ENCODE results near the gene ENTPD7.

The ENTPD7 gene

DNA sequence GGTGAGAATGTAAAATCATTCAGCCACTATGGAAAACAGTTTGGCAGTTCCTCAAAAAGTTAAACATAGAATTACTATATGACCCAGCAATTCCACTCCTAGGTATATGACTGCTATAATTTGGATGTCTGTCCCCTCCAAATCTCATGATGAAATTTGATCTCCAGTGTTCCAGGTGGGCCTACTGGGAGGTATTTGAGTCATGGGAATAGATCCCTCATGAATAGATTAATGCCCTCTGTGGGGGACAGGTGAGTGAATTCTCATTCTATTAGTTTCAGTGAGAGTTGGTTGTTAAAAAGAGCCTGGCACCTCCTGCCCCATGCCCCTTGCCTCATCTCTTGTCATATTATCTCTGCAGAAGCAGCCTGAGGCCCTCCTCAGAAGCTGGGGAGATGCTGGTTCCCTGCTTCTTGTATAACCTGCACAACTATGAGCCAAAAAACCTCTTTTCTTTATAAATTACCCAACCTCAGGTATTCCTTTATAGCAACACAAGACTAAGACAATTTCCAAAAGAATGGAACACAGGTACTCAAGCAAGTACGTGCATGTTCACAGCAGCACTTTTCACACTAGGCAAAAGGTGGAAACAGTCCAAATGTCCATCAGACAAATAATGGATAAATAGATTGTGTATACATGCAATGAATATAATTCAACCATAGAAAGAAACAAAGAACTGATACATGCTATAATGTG, 30.2 kb upstream of the ENTPD7 start:
- Mint-ChIP-seq H3K36me3 (ENCODE audit: low read depth) (no peaks in the 10 kb centered on the region), H3K27me3 (ENCODE audit: low read depth) (peaks cover 9% of the 10 kb centered on the region), H3K27ac (no peak overlapping the region), H3K4me1 (ENCODE audit: low read depth) (no peaks in the 10 kb centered on the region), H3K4me3 (no peak overlapping the region), H3K9me3 (no peaks in the 10 kb centered on the region)
- no peak for DNase-seq (ENCODE audit: low spot score)

DNA sequence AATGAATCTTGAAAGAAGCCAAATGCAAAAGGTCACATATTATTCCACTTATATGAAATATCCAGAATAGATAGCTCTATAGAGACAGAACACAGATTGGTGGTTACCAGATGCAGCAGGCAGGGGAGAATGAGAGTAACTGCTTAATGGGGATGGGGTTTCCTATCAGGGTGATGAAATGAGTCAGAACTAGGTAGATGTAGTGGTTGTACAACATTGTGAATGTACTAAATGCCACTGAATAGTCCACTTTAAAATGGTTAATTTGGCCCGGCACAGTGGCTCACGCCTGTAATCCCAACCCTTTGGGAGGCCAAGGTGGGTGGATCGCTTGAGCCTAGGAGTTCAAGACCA, 29.7 kb upstream of the ENTPD7 start:
- DNase-seq (ENCODE audit: low spot score) = no peak
- Mint-ChIP-seq H3K4me3 (no peak overlapping the region), H3K9me3 (no peaks in the 10 kb centered on the region), H3K36me3 (ENCODE audit: low read depth) (no peaks in the 10 kb centered on the region), H3K27me3 (ENCODE audit: low read depth) (peaks cover 15% of the 10 kb centered on the region), H3K27ac (no peak overlapping the region), H3K4me1 (ENCODE audit: low read depth) (no peaks in the 10 kb centered on the region)

DNA sequence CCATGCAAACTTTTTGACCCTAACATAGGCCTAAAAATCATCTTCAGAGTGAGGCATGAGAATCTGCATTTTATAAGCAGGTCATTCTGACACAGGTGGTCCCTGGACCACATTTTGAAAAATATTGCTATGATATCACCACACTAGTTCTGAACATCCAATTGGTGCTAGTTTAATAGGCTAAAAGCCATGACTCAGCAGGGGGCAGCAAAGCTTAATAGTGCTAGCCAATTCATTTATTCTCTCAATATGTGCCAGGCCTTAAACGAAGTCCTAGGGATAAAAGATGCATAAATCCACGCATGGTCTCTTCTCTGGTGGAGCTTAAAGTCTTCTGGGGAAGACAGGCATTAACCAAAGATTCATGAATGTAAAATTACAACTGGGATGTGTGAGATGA, 28.9 kb upstream of the ENTPD7 start:
- no peak overlapping the region for H3K4me3 Mint-ChIP-seq
- peaks cover 19% of the 10 kb centered on the region for H3K27me3 Mint-ChIP-seq (ENCODE audit: low read depth)
- H3K9me3 Mint-ChIP-seq = no peaks in the 10 kb centered on the region
- no peak for DNase-seq (ENCODE audit: low spot score)
- H3K36me3 Mint-ChIP-seq (ENCODE audit: low read depth) = no peaks in the 10 kb centered on the region
- H3K4me1 Mint-ChIP-seq (ENCODE audit: low read depth) = no peaks in the 10 kb centered on the region
- H3K27ac Mint-ChIP-seq = no peak overlapping the region

DNA sequence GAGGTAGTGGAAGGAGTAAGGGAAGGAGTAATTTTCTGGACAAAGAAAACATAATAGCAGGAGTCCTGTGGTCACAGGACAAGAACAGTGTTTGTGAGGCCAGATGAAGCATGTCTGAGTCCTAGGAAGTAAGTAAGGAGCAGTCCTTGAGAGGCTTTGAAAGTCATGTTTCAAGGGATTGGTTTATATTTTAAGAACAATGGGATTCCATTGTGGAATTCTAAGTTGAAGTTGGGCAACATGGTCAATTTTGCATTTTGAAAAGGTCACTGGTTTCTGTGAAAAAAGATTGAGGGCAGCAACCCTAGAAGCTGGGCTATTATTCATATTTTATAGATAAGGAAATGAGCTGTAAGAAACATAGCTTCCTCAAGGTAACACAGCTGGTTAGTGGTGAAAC, 28.3 kb upstream of the ENTPD7 start:
- no peaks in the 10 kb centered on the region for H3K9me3 Mint-ChIP-seq
- peaks cover 23% of the 10 kb centered on the region for H3K27me3 Mint-ChIP-seq (ENCODE audit: low read depth)
- no peak overlapping the region for H3K4me3 Mint-ChIP-seq
- no peak overlapping the region for H3K27ac Mint-ChIP-seq
- H3K4me1 Mint-ChIP-seq (ENCODE audit: low read depth) = no peaks in the 10 kb centered on the region
- H3K36me3 Mint-ChIP-seq (ENCODE audit: low read depth) = no peaks in the 10 kb centered on the region
- DNase-seq (ENCODE audit: low spot score) = no peak

DNA sequence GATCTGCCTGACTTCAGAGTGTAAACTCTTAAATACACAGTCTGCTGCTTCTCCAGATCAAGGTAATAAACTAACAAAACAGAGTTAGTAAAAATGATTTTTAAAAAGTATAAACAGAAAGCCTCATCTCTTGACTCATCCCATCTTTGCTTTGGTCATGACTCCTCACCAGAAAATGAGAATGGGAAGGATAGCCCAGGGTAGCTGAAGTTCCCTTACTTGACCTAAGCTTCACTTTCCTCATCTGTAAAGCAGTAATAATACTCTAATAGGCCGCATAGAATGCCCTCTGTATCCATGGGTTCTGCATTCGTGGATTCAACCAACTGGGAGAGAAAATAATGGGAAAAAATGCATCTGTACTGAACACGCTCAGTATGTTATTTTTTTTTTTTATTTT, 27.8 kb upstream of the ENTPD7 start:
- no peak overlapping the region for H3K4me3 Mint-ChIP-seq
- peaks cover 23% of the 10 kb centered on the region for H3K27me3 Mint-ChIP-seq (ENCODE audit: low read depth)
- DNase-seq (ENCODE audit: low spot score) = no peak

DNA sequence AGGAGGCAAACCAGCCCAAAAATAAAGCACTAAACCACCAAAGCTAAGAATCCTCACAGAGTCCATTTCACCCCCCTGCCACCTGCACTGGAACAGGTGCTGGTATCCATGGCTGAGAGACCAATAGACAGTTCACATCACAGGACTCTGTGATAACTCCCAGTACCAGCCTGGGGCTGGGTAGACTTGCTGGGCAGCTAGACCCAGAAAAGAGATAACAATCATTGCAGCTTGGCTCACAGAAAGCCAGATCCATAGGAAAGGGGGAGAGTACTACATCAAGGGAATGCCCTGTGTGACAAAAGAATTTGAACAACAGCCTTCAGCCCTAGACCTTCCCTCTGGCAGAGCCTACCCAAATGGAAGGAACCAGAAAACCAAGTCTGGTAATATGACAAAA, 25.5 kb upstream of the ENTPD7 start:
- Mint-ChIP-seq H3K9me3 (no peaks in the 10 kb centered on the region), H3K27me3 (ENCODE audit: low read depth) (peaks cover 39% of the 10 kb centered on the region), H3K36me3 (ENCODE audit: low read depth) (no peaks in the 10 kb centered on the region), H3K4me1 (ENCODE audit: low read depth) (no peaks in the 10 kb centered on the region), H3K4me3 (no peak overlapping the region), H3K27ac (no peak overlapping the region)
- no peak for DNase-seq (ENCODE audit: low spot score)

More for the DNA sequence above, 27.8 kb upstream of the ENTPD7 start:
- H3K4me1 Mint-ChIP-seq (ENCODE audit: low read depth) = no peaks in the 10 kb centered on the region
- no peaks in the 10 kb centered on the region for H3K9me3 Mint-ChIP-seq
- H3K27ac Mint-ChIP-seq = no peak overlapping the region
- H3K36me3 Mint-ChIP-seq (ENCODE audit: low read depth) = no peaks in the 10 kb centered on the region

DNA sequence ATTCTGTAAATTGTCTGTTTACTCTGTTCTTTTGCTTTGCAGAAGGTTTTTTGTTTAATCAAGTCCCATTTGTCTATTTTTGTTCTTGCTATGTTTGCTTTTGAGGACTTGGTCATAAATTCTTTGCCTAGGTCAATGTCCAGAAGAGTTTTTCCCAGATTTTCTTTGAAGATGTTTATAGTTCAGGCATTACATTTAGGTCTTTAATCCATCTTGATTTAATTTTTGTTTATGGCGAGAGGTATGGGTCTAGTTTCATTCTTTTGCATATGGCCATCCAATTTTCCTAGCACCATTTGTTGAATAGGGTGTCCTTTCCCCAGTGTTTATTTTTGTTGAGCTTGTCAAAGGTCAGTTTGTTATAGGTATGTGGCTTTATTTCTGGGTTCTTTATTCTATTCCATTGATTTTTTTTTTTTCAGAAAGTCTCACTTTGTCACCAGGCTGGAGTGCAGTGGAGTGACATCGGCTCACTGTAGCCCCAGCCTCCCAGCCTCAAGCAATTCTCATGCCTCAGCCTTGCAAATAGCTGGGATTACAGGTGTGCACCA, 11.6 kb upstream of the ENTPD7 start:
- Mint-ChIP-seq H3K36me3 (ENCODE audit: low read depth) (no peaks in the 10 kb centered on the region), H3K9me3 (peaks cover 9% of the 10 kb centered on the region), H3K4me1 (ENCODE audit: low read depth) (peaks cover 7% of the 10 kb centered on the region), H3K27me3 (ENCODE audit: low read depth) (peaks cover 25% of the 10 kb centered on the region), H3K4me3 (no peak overlapping the region), H3K27ac (no peak overlapping the region)
- no peak for DNase-seq (ENCODE audit: low spot score)

DNA sequence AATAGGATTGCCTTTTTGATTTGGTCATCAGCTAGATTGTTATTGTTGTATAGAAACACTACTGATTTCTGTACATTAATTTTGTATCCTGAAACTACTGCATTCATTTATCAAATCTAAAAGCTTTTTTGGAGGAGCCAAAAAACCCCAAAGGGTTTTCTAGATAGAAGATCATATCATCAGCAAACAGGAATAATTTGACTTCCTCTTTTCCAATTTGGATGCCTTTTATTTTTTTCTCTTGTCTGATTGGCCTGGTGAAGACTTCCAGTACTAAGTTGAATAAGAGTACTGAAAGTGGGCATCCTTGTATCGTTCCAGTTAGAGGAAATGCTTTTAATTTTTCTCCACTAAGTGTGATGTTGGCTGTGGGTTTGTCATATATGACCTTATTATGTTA, 10.6 kb upstream of the ENTPD7 start:
- no peak for DNase-seq (ENCODE audit: low spot score)
- H3K36me3 Mint-ChIP-seq (ENCODE audit: low read depth) = no peaks in the 10 kb centered on the region
- no peak overlapping the region for H3K27ac Mint-ChIP-seq
- H3K27me3 Mint-ChIP-seq (ENCODE audit: low read depth) = peaks cover 25% of the 10 kb centered on the region
- peaks cover 7% of the 10 kb centered on the region for H3K4me1 Mint-ChIP-seq (ENCODE audit: low read depth)
- H3K4me3 Mint-ChIP-seq = no peak overlapping the region
- peaks cover 9% of the 10 kb centered on the region for H3K9me3 Mint-ChIP-seq

DNA sequence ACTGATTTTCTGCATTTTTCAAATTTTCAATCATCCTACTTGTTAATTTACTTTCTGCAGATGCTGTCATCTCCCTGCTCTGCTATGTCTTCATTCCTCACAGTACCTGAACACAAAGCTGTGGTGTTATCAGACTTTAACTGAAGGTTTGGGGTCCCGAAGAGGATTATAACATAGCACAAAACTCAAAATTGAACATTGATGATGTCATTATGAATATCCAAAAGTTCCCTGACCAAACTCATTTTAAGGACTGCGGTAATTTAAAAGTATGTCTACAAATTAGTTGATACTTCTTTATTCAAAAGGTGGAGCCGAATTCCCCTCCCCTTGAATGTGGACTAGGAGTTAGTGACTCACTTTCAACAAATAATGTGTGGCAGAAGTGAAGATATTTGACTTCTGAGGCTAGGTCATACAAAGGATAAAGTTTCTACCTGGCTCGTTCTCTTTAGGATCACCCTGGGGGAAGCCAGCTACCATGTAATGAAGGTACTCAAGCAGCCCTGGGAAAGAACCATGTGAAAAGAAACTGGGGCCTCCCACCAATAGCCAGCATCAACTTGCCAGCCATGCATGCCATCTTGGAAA, 6.4 kb upstream of the ENTPD7 start:
- Mint-ChIP-seq H3K4me3 (no peak overlapping the region), H3K27ac (no peak overlapping the region), H3K4me1 (ENCODE audit: low read depth) (no peaks in the 10 kb centered on the region), H3K9me3 (no peaks in the 10 kb centered on the region), H3K27me3 (ENCODE audit: low read depth) (peaks cover 31% of the 10 kb centered on the region), H3K36me3 (ENCODE audit: low read depth) (no peaks in the 10 kb centered on the region)
- DNase-seq (ENCODE audit: low spot score) = no peak

DNA sequence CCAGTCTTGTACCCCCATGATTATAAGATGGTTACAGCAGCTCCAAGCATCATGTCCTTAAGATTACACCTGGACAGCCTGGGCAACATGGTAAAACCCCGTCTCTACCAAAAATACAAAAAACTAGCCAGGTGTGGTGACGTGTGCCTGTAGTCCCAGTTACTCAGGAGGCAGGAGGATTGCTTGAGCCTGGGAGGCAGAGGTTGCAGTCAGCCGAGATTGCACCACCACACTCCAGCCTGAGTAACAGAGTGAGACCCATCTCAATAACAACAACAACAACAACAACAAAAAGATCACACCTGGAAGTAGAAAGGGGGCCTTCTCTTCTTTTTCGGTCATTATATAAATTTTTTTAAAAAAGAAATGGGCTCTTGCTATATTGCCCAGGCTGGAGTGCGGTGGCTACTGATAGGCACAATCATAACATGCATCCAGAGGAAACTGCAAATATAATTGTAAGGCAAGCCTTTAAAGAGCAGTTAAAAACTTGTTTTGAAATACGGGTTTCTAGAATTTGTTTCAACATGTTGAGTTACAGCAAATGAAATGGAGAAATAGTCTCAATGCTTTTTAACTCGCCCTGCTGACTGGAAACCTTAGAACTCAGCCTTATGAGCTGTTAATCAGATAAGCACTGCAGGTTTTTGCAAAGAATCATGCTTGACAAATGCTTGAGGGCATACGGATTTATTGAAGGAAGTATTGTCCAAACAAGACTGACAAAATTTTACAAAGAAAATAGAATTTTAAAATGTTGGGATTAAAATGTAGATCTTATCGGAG, 4.7 kb upstream of the ENTPD7 start:
- H3K27ac Mint-ChIP-seq = no peak overlapping the region
- no peaks in the 10 kb centered on the region for H3K36me3 Mint-ChIP-seq (ENCODE audit: low read depth)
- H3K4me3 Mint-ChIP-seq = no peak overlapping the region
- no peak for DNase-seq (ENCODE audit: low spot score)
- H3K4me1 Mint-ChIP-seq (ENCODE audit: low read depth) = peaks cover 7% of the 10 kb centered on the region
- H3K9me3 Mint-ChIP-seq = no peaks in the 10 kb centered on the region
- H3K27me3 Mint-ChIP-seq (ENCODE audit: low read depth) = peaks cover 26% of the 10 kb centered on the region

DNA sequence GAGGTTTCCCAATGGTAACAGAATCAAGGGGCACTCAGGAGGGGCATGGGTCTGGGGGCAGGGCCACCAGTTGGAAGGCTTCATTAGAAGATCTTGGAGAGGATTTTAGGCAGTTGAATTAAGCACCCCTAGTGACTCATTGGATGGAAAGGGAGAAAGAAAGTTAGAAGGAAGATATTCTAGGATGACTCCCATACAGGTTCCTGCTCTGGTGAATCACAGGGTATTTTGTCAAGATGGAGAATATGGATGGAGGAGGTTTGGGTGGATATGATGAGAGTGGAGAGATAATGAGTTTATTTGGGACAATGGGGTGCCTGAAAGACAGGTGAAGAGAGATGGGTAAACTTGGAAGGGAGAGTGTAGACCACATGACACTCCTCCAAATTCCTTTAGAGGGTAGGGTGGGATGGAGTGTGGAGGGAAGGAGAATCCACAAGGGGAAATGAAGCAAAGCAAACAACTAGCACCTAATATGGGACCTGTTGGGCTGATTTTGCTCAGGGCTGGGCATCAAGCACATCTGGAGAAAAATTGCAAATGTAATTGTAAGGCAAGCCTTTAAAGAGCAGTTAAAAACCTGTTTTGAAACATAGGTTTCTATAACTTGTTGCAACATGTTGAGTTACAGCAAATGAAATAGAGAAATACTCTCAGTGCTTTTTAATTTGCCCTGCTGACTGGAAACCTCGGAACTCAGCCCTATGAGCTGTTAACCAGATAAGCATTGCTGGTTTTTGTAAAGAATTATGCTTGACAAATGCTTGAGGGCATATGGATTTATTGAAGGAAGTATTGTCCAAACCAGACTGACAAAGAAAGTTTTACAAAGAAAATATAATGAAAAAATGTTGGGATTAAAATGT, 2.9 kb upstream of the ENTPD7 start:
- H3K4me1 Mint-ChIP-seq (ENCODE audit: low read depth) = peaks cover 15% of the 10 kb centered on the region
- no peak overlapping the region for H3K27ac Mint-ChIP-seq
- no peaks in the 10 kb centered on the region for H3K36me3 Mint-ChIP-seq (ENCODE audit: low read depth)
- peaks cover 22% of the 10 kb centered on the region for H3K27me3 Mint-ChIP-seq (ENCODE audit: low read depth)
- H3K4me3 Mint-ChIP-seq = no peak overlapping the region
- H3K9me3 Mint-ChIP-seq = no peaks in the 10 kb centered on the region
- DNase-seq (ENCODE audit: low spot score) = no peak

DNA sequence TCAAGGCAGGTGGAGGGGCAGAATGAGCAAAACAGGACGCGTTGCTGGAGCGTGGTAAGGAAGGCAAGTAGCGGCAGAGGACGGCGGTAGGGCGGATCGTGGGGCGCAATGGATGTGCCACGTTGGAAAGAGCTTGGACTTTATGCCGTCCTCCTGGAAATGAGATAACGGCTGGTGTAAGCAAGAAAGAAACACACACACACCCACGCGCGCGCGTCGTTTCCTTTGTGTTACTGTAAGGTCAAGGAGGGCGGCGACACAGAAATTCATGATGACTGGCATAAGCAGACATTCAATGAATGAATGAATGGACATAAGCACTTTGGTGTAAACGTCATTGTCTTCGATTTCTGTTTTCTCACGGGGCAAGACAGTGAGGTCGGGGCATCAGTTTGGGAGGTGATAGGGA, 683 bp upstream of the ENTPD7 start:
- peak overlapping the region; percentile 86 for H3K4me3 Mint-ChIP-seq
- peaks cover 22% of the 10 kb centered on the region for H3K27me3 Mint-ChIP-seq (ENCODE audit: low read depth)
- H3K4me1 Mint-ChIP-seq (ENCODE audit: low read depth) = peaks cover 15% of the 10 kb centered on the region
- H3K27ac Mint-ChIP-seq = peak overlapping the region; percentile 66
- no peaks in the 10 kb centered on the region for H3K9me3 Mint-ChIP-seq
- peaks cover under 1% of the 10 kb centered on the region for H3K36me3 Mint-ChIP-seq (ENCODE audit: low read depth)
- DNase-seq (ENCODE audit: low spot score) = peak; percentile 78

DNA sequence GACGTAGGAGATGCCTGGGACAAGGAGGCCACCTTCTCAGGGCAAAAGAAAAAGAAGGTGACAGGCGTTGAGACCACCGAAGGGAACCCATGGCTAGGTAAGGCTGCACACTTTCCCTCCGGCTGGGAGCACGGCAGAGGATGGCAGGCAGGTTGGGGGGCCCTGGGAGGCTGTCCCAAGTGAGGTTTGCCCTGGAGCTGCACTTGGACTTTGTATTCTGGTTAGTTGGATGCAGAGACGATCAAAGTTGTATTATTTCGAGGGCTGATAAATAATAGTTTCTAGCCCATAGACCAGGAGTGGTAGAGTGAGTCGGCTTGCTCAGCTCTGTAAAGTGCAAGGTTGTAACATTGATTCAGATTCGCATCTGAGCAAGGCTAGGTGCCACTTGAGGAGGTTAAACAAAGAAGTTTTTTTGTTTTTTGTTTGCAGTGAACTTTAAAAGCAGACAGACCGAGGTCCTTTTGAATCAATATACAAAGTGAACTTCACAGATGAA, 608 bp downstream of the ENTPD7 start:
- no peak for DNase-seq (ENCODE audit: low spot score)
- H3K9me3 Mint-ChIP-seq = no peaks in the 10 kb centered on the region
- peaks cover 4% of the 10 kb centered on the region for H3K36me3 Mint-ChIP-seq (ENCODE audit: low read depth)
- peaks cover 20% of the 10 kb centered on the region for H3K27me3 Mint-ChIP-seq (ENCODE audit: low read depth)
- no peak overlapping the region for H3K27ac Mint-ChIP-seq
- peak overlapping the region; percentile 86 for H3K4me3 Mint-ChIP-seq
- H3K4me1 Mint-ChIP-seq (ENCODE audit: low read depth) = peaks cover 15% of the 10 kb centered on the region

Data from T-helper 2 cell treated with Interferon-gamma antibody and Interleukin-4, amounts not matched to agents 5 μg/mL and 100 μg/mL, for 36 hours (primary cell).